Skin epidermis (tissue), 12 donors: Measurements from ENCODE around the gene SPIB.
"Not testable (repeated sequence)": the region's sequence is repeated elsewhere in the genome, so short reads cannot be mapped to it uniquely, and the experiment has no call there.

Experiments
- H3K27ac ChIP-seq, 21 experiments: fragments of 200-600 bp; sonication (generic) in 11 of 21; one replicate each; pipeline ENCODE4 v1.5.0; 2020; ENCODE audit warnings: mild to moderate bottlenecking in 3 of 21, inconsistent platforms in 2 of 21, moderate library complexity in 2 of 21
- H3K4me3 ChIP-seq, 7 experiments: fragments of 200-600 bp; sonication (generic) in 2 of 7; one replicate each; pipeline ENCODE4 v1.5.0; 2020; ENCODE audit warnings: inconsistent platforms in 2 of 7, mild to moderate bottlenecking in 2 of 7, moderate library complexity in 1 of 7

SPIB gene

DNA sequence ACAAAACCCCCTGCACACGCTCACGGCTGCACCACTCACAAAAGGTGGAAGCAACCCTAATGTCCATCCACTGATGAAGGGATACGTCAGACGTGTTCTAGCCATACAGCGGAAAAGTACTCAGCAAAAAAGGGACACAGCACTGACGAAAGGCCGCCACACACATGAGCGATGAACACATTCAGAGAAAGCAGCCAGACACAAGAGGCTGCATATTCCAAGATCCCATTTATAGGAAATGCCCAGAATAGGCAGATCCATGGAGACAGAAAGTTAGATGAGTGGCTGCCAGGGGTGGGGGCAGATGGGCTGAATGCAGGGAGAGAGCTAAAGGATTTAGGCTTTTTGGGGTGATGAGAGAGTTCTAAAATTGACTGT is 30.9 kb upstream of the SPIB start:
- no peak overlapping the region for H3K4me3 ChIP-seq

DNA sequence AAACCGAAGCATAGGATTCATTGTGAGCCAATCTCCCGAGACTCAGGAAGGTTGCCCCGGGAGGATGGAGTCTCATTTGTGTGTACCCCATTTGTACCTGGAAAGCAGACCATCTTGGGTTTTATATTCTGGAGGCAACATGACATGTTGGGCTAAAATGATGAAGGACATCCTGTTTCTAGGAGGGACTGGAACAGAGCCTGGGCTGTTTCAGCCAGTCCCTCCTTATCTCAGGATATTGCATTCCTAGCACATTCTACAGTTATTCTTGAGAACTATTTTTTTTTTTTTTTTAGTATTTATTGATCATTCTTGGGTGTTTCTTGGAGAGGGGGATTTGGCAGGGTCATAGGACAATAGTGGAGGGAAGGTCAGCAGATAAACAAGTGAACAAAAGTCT is 28.4 kb upstream of the SPIB start:
- not testable (repeated sequence) for H3K27ac ChIP-seq, H3K4me3 ChIP-seq

More for the DNA sequence above, 30.9 kb upstream of the SPIB start:
- peak overlapping the region in 1 of 21 experiments; percentile 0 for H3K27ac ChIP-seq

DNA sequence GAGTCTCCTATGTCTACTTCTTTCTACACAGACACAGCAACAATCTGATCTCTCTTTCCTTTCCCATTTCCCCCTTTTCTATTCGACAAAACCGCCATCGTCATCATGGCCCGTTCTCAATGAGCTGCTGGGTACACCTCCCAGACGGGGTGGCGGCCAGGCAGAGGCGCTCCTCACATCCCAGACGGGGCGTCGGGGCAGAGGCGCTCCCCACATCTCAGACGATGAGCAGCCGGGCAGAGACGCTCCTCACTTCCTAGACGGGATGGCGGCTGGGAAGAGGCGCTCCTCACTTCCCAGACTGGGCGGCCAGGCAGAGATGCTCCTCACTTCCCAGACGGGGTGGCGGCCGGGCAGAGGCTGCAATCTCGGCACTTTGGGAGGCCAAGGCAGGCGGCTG is 27.8 kb upstream of the SPIB start:
- not testable (repeated sequence) for H3K27ac ChIP-seq, H3K4me3 ChIP-seq

GRCh38 chr19:50392759-50393158 is 26.0 kb upstream of the SPIB start:
- Histone ChIP-seq H3K4me3 (no peak overlapping the region), H3K27ac (no peak overlapping the region)

- H3K27ac ChIP-seq: no peak overlapping the region
- no peak overlapping the region for H3K4me3 ChIP-seq
Measured at GRCh38 chr19:50393589-50393988, 25.1 kb upstream of the SPIB start.

GRCh38 chr19:50394017-50394416 is 24.7 kb upstream of the SPIB start:
- no peak overlapping the region for H3K4me3 ChIP-seq
- no peak overlapping the region for H3K27ac ChIP-seq

DNA sequence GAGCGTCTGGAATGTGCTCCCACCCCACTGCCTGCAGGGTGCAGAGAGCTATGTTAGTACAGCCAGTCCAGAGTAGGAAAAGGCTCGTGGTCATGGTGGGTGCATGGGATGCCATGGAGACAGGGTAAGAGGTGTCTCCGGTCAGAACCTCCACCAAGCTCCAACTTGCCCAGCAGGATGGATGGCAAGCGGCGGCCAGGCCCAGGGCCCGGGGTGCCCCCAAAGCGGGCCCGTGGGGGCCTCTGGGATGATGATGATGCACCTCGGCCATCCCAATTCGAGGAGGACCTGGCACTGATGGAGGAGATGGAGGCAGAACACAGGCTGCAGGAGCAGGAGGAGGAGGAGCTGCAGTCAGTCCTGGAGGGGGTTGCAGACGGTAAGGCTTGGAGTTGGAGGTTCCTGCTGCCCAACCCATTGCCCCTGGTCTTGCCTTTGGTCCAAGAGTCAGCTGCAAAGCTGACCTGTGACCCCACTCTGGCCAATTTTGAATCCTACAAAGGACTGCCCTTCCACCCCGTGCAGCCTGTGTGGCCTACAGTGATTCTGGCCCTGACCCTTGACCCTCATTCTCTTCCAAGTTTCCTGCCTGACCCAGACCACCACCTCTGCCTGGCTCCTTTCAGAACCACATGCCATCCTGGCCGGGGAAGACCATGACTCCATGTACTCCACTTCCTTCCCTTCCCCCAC is 19.9 kb upstream of the SPIB start:
- H3K4me3 ChIP-seq: no peak overlapping the region
- H3K27ac ChIP-seq: no peak overlapping the region

DNA sequence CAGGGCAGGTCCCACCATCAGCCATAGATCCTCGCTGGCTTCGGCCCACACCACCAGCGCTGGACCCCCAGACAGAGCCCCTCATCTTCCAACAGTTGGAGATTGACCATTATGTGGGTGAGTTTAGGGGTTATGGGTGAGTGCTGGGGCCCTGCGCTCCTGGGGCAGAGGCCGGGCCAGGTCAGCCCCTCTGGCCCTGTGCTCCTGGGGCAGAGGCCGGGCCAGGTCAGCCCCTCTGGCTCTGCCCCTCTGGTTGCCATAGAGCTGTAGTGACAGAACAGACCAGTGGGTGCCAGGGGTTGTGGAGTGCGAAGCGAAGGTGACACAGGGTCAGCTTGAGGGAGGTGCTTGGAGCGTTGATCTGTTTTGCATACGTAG is 19.4 kb upstream of the SPIB start:
- Histone ChIP-seq H3K27ac (no peak overlapping the region), H3K4me3 (no peak overlapping the region)

GRCh38 chr19:50401605-50402450 is 16.9 kb upstream of the SPIB start:
- Histone ChIP-seq H3K27ac (no peak overlapping the region), H3K4me3 (no peak overlapping the region)

DNA sequence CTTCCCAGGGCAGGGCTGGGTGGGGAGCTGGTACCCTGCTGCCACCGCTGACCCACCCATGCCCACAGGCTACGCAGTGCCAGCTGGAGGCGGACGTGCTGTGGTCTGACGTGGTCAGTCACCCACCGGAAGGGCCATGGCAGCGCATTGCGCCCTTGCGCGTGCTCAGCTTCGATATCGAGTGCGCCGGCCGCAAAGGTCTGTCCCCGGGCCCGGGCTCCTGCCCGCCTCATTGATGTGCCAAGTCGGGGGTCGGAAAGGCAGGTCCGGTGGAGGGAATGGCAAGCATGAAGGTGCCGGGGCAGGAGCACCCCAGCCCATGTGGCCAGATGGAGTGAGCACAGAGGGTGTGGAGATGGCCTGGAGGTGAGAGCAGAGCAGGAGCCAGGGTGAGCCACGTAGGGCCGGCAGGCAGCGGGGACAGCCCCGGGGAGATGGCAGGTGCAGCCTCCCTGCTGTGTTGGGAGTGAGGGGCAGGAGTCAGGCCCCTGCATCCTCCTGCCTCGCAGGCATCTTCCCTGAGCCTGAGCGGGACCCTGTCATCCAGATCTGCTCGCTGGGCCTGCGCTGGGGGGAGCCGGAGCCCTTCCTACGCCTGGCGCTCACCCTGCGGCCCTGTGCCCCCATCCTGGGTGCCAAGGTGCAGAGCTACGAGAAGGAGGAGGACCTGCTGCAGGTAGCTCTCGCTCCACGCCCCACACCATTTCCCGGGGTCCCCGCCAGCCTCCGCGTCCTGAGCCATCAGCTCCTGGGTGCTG is 16.0 kb upstream of the SPIB start:
- no peak overlapping the region for H3K27ac ChIP-seq
- no peak overlapping the region for H3K4me3 ChIP-seq

GRCh38 chr19:50406156-50406820 is 12.4 kb upstream of the SPIB start:
- Histone ChIP-seq H3K4me3 (no peak overlapping the region), H3K27ac (no peak overlapping the region)

GRCh38 chr19:50406829-50407228 is 11.9 kb upstream of the SPIB start:
- Histone ChIP-seq H3K27ac (no peak overlapping the region), H3K4me3 (no peak overlapping the region)

DNA sequence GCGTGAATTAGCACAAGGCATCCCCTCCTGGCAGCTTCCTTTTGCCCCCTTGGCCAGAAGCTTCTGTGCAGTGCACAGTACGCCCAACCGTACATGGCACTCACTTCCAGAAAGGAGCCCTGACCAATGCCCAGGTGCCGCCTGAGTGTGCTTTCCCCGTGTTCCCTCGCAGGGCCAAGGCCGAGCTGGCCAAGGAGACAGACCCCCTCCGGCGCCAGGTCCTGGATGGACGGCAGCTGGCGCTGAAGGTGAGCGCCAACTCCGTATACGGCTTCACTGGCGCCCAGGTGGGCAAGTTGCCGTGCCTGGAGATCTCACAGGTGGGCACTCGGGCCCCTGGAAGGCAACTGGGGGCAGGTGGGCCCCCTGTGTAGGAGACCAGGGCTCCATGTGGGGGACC is 9.4 kb upstream of the SPIB start:
- no peak overlapping the region for H3K27ac ChIP-seq
- H3K4me3 ChIP-seq: no peak overlapping the region

- H3K4me3 ChIP-seq: no peak overlapping the region
- H3K27ac ChIP-seq: no peak overlapping the region
Measured at GRCh38 chr19:50410109-50410508, 8.6 kb upstream of the SPIB start.

GRCh38 chr19:50412419-50412818 is 6.3 kb upstream of the SPIB start:
- no peak overlapping the region for H3K27ac ChIP-seq
- no peak overlapping the region for H3K4me3 ChIP-seq

GRCh38 chr19:50413096-50413495 is 5.6 kb upstream of the SPIB start:
- H3K27ac ChIP-seq: no peak overlapping the region
- no peak overlapping the region for H3K4me3 ChIP-seq

- H3K27ac ChIP-seq: no peak overlapping the region
Measured at GRCh38 chr19:50413531-50413930, 5.2 kb upstream of the SPIB start.

DNA sequence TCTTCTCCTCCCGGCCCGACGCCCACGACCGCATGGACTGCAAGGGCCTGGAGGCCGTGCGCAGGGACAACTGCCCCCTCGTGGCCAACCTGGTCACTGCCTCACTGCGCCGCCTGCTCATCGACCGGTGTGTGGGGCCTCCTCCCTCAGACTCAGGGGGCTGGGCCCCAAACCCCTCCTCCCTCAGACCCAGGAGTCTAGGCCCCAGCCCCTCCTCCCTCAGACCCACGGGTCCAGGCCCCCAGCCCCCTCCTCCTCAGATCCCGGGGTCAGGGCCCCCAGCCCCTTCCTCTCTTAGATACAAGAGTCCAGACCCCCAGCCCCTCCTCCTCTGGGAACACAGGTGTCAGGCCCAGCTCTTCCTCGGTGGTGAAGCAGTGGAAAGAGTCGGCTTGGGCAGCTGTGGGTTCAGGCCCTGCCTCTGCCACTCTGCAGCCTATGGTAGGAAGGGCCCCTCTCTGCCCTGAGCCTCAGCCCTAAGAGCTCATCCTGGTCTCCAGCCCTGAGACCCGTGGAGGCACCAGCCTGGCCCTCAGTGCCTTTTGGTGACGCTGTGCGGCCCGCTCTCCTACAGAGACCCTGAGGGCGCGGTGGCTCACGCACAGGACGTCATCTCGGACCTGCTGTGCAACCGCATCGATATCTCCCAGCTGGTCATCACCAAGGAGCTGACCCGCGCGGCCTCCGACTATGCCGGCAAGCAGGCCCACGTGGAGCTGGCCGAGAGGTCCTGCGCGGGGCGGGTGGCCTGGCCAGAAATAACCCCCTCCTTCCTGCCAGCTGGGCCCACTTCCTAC is 3.7 kb upstream of the SPIB start:
- Histone ChIP-seq H3K27ac (peak overlapping the region in 5 of 21 experiments; percentile 1 to 71 (median 37)), H3K4me3 (no peak overlapping the region)

More at GRCh38 chr19:50413531-50413930, 5.2 kb upstream of the SPIB start:
- H3K4me3 ChIP-seq: no peak overlapping the region

GRCh38 chr19:50415661-50416033 is 3.1 kb upstream of the SPIB start:
- peak overlapping the region in 3 of 21 experiments; percentile 37 to 71 (median 48) for H3K27ac ChIP-seq
- H3K4me3 ChIP-seq: no peak overlapping the region
